HG03520 (cell line): ENCODE data around the gene ARHGAP24.

Experiments
- ATAC-seq: cut with Tn5 transposase; IDR thresholded peaks from one replicate; pipeline ENCODE4 v1.9.1; 2021; ENCODE audit warnings: mild to moderate bottlenecking, moderate library complexity; ENCODE audit not compliant: unreplicated experiment

ARHGAP24 gene

GRCh38 chr4:85772470-85772869 is 297.5 kb downstream of the ARHGAP24 start:
- ATAC-seq, result no peak

GRCh38 chr4:85773372-85773771 is 298.4 kb downstream of the ARHGAP24 start:
- ATAC-seq, result no peak

- ATAC-seq, result no peak
These were observed 299.1 kb downstream of the ARHGAP24 start for GRCh38 chr4:85774000-85774399.

GRCh38 chr4:85774489-85774888 is 299.5 kb downstream of the ARHGAP24 start:
- no peak for ATAC-seq

GRCh38 chr4:85776096-85776495 is 301.1 kb downstream of the ARHGAP24 start:
- no peak for ATAC-seq

GRCh38 chr4:85776579-85776978 is 301.6 kb downstream of the ARHGAP24 start:
- no peak for ATAC-seq

DNA sequence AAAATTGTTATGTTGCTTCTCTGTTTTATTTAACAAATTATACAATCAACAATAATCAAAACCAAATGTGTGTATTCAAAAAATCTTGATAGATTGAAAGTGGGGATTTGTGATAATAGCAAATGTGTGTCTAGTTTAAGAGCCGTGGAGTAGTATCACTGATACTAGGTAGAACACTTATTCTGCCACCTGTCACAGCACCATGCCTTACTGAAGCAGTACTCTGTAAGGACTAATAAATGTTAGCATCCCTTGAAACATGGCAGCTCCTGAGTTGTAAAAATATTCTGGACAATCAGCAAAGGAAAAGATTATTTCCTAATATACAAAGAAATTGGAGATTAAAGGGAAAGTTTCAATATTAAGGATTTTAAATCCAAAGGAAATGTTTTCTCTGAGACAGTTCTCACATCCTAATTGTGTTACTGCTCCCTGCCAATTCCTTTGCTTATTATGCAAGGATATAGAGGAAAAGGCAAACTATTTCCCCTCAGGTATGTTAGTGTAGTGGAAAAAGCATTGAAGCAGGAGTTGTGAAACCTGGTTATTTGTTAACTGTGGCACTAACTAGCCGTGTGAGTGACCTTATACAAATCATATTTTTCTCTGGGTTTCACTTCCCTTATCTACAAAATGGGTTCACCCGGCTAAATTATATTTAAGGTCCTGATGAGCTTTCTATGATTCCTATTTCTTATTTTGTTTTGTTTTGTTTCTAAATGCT is 303.1 kb downstream of the ARHGAP24 start:
- peak; percentile 76 for ATAC-seq

GRCh38 chr4:85778632-85779131 is 303.7 kb downstream of the ARHGAP24 start:
- ATAC-seq, result peak; percentile 73

GRCh38 chr4:85779165-85779564 is 304.2 kb downstream of the ARHGAP24 start:
- ATAC-seq, result no peak

DNA sequence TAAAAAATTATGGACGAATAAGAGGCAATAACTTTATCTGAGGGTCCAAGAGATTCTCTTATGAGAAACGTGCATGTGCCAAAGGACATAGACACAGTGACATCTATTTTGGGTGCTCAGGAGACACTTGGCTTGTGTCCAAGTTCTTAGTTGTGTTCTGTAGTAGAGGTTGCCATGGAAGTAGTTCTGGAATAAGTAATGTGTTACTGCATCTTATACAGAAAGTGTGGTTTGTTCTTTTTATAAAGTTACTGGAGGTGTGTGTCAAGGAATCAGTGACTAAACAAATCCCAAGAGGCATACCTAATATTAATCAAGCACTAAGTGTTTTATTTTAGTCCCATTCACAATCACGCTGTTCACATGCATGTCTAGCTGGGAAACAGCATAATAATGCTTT is 305.7 kb downstream of the ARHGAP24 start:
- peak; percentile 29 for ATAC-seq

DNA sequence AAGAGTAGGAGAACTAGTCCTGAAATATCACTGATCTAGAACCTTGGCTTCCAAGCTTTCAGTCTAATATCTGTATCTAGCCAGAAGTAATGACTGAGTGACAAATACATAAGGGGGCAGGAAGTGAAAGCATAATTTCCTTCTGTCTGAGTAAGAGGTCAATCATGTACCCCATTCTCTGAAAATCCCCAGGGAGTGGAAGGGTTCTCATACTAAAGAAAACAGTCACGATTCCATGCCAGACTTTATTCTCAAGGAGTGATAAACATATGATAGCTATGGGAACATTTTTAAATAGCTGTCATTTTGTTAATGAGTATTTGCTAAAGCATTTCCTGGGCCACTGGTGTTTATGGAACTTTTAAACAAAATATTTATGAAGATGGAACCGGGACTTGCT is 308.5 kb downstream of the ARHGAP24 start:
- no peak for ATAC-seq

- ATAC-seq, result no peak
These were observed 308.9 kb downstream of the ARHGAP24 start for GRCh38 chr4:85783900-85784299.

DNA sequence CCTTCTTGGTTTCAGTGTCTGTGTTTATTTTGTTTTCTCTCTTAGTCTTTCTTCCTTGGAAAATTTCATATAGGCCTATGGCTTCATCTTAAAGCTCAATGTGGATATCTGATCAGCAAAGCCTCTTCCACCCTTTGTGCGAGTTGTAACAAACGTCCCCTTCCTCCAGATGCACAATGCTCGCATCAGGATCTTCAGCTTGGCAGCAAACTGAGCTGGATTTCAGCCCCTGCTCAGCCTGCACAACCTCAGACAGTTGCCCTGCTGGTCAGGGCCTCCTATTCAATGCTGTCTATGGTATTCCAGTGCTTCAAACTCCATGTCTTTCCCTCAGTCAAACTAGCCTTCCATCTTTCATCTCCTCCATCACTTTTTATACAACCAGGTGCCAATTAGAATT is 309.4 kb downstream of the ARHGAP24 start:
- no peak for ATAC-seq

DNA sequence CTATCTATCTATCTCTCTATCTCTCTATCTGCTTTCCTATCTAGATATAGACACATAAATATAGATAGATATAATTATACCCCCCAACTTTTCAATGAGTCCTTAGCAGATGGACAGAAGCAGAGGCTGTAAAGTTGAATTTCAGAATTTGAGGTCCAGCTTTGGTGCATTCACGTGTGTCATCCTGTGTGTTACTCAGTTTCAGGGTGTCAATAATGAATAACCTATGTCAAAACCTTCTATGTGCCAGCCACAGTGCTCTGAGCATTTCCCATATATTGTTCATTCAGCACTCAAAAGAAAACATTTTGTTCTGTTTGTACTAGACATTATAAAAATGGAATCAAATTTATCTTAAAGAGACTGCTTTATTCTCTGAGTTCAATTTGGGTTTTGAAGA is 310.0 kb downstream of the ARHGAP24 start:
- ATAC-seq, result no peak

DNA sequence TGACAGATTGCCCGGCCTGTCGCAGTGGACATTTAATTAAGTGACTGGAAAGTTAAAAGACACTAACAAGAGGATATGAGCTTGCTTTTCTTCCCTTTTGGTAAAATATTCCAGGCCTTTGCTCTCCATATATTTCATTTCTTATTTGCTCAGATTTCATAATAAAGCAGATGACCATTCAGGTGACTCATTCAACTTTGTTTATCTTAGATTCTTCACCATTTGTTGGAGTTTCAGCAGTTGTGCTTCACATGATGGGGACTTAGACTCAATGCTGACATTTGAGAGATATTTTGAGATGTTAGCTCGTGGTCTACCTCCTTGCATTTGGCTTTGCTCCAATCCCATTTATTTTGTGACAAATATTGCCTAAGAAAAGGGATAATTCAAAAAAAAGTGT is 312.2 kb downstream of the ARHGAP24 start:
- no peak for ATAC-seq

DNA sequence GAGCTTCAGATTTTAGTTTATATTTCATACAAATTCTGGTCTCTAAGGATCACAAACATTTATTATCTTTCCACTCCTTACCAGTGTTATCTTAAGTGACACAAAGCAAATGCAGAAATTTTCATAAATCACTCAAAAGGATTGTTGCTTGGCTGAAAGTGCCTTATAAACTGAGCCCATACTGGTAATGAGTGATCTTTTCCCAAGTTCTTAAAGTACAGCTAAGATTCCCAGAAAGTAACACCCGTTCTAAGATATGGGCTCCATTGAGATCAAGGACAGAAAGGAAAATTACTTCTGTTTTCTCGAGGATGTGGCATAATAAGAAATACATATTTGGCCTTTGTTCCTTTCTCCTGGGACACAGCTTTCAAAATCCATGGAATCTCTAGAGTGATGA is 313.7 kb downstream of the ARHGAP24 start:
- no peak for ATAC-seq

DNA sequence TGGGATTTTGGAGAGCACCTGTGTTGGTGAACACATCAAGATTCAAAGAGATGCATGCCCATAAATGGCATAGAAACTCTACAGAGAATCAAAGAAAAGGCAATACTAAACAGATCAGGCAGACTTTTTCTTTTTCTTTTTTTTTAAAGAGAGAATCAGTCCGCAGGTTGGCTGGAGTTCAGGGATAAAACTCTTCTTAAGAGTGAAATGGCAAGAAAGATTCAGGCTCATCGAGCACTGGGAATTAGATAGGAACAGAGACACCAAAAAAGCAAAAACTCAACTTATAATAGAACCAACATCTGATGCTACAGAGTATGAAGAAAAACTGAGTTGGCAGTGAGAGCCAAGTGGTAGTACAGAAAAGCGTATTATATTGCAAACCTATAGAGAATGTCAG is 314.3 kb downstream of the ARHGAP24 start:
- ATAC-seq, result no peak

DNA sequence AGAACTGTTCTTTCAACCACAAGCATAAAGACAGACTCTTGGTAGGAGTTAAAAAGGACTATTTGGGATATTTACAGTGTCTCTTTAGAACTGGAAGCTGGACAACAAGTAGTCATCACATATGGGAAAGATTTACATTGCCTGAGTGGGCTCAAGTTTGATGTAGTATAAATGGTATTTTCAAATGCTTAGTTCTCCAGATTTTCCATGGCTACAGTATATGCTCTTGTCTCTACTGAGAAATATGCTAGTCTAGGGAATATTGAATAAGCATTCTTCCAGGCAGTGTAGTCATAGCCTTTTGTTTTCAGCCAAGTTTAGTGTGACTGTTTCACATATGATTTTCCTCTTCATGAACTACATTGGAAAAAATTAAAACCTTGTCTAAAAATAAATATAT is 315.6 kb downstream of the ARHGAP24 start:
- no peak for ATAC-seq

GRCh38 chr4:85792376-85793232 is 317.7 kb downstream of the ARHGAP24 start:
- ATAC-seq, result no peak

DNA sequence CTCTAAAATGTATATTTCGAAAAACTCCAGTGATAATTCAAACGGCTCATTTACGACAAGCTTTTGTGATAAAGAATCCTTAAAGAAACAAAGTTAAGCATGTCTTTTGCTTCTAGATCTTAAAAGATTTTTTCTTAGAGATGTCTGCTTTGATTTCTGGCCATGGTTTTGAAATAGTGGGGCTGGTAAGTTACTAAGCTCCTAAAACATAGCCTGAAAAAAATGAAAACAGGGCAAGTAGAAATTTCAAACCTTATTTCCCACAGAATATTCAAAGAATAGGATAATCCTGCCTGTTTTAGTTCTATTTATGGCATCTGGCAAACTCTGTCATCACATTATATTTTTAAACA is 318.3 kb downstream of the ARHGAP24 start:
- no peak for ATAC-seq

DNA sequence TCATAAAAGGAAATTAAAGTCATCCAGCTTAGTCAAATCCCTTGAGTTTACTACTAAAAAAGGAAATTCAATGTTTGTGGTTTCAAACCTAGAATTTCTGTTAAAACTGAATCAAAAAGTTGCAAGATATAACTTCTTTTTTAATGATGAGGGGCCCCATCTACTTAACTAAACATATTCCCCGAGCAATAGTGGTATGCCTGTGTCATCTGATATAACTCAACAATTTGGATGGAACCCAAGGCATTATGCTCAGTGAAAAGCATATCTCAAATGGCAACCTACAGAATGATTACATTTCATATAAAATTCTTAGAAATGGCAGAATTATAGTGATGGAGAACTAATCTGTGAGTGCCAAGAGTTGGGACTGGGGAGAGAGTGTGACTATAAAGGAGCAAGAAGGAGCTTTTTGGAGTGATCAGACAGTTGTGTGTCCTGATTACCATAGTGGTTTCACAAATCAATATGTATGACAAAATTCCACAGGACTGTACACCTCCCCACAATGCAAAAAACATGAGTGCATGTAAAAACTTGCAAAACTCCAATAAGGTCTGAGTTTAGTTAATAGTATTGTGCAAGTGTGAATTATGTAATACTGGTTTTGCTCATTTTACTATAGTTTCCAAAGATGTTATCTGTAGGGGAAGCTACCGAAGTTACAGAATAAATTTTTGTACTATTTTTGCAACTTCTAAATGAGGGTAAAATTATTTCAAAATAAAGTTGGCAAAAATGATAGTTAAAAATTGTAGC is 323.2 kb downstream of the ARHGAP24 start:
- ATAC-seq, result no peak
